Activated CD4-positive, alpha-beta T cell treated with anti-CD3 and anti-CD28 coated beads, Interleukin-2, amount 50 U/mL, for 24 hours (primary cell): ENCODE data around the gene PRICKLE4.
A peak's percentile ranks its signal among the peaks of the same experiment; 100 is the strongest.

ENCODE experiments used
- DNase-seq, 2 donors: peaks; one replicate each; pipeline ENCODE4 v3.0.0-alpha.2; 2020; ENCODE audit warnings: low read depth in 1 of 2, low spot score in 1 of 2

Gene PRICKLE4

GRCh38 chr6:41770381-41771057, 10.1 kb upstream of the PRICKLE4 start:
- no peak for DNase-seq

GRCh38 chr6:41771058-41771983, 9.3 kb upstream of the PRICKLE4 start:
- no peak for DNase-seq

- DNase-seq, result no peak
These were observed 5.7 kb upstream of the PRICKLE4 start for GRCh38 chr6:41774841-41775240.

GRCh38 chr6:41775293-41775882, 5.2 kb upstream of the PRICKLE4 start:
- DNase-seq, result no peak

- no peak for DNase-seq
These were observed 2.9 kb upstream of the PRICKLE4 start for GRCh38 chr6:41777551-41778285.

- no peak for DNase-seq
These were observed 1.7 kb upstream of the PRICKLE4 start for GRCh38 chr6:41778895-41779294.

GRCh38 chr6:41779336-41779735, 1.2 kb upstream of the PRICKLE4 start:
- no peak for DNase-seq

GRCh38 chr6:41779788-41780550, 613 bp upstream of the PRICKLE4 start, which contains the start of gene FRS3:
TSS of gene FRS3 (minus strand) at chr6:41779900. CDS start at chr6:41776987, 2,913 bp downstream.
- DNase-seq, result peak; percentile 99

GRCh38 chr6:41781366-41781730, 766 bp downstream of the PRICKLE4 start:
- no peak for DNase-seq

- no peak for DNase-seq
These were observed 2.7 kb downstream of the PRICKLE4 start for GRCh38 chr6:41783106-41783780.

- DNase-seq, result no peak
These were observed 4.1 kb downstream of the PRICKLE4 start for GRCh38 chr6:41784581-41785171.

GRCh38 chr6:41785254-41785653, 4.7 kb downstream of the PRICKLE4 start:
- DNase-seq, result no peak

- DNase-seq, result no peak
These were observed 5.3 kb downstream of the PRICKLE4 start for GRCh38 chr6:41785689-41786450.

- peak; percentile 74 to 76 for DNase-seq
These were observed 6.1 kb downstream of the PRICKLE4 start for GRCh38 chr6:41786451-41787218.

GRCh38 chr6:41787219-41787917, 6.8 kb downstream of the PRICKLE4 start, which contains the start of gene TOMM6:
TSS of gene TOMM6 (plus strand) at chr6:41787694. CDS start at chr6:41787698, 4 bp downstream.
- peak; percentile 94 for DNase-seq

GRCh38 chr6:41789390-41789724, 8.8 kb downstream of the PRICKLE4 start:
- DNase-seq, result no peak

- DNase-seq, result no peak
These were observed 9.5 kb downstream of the PRICKLE4 start for GRCh38 chr6:41790045-41790444.
